ENCODE data around the gene DCDC2.

Gene DCDC2

GRCh38 chr6:24139080-24139479 is 218.8 kb downstream of the DCDC2 start:
- in situ Hi-C loops (cut with MboI; ENCODE audit: low pct_unique_long_range_greater_than_20kb, low sequenced_read_pairs, unreplicated experiment), result no loop called here
- DNase-seq (ENCODE audit: low spot score), result no peak
- TF ChIP-seq, protein P1, sequence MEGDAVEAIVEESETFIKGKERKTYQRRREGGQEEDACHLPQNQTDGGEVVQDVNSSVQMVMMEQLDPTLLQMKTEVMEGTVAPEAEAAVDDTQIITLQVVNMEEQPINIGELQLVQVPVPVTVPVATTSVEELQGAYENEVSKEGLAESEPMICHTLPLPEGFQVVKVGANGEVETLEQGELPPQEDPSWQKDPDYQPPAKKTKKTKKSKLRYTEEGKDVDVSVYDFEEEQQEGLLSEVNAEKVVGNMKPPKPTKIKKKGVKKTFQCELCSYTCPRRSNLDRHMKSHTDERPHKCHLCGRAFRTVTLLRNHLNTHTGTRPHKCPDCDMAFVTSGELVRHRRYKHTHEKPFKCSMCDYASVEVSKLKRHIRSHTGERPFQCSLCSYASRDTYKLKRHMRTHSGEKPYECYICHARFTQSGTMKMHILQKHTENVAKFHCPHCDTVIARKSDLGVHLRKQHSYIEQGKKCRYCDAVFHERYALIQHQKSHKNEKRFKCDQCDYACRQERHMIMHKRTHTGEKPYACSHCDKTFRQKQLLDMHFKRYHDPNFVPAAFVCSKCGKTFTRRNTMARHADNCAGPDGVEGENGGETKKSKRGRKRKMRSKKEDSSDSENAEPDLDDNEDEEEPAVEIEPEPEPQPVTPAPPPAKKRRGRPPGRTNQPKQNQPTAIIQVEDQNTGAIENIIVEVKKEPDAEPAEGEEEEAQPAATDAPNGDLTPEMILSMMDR (IDR thresholded peaks at IDR 0.05; ENCODE audit: extremely low read depth, insufficient read depth, missing control alignments), result no peak

DNA sequence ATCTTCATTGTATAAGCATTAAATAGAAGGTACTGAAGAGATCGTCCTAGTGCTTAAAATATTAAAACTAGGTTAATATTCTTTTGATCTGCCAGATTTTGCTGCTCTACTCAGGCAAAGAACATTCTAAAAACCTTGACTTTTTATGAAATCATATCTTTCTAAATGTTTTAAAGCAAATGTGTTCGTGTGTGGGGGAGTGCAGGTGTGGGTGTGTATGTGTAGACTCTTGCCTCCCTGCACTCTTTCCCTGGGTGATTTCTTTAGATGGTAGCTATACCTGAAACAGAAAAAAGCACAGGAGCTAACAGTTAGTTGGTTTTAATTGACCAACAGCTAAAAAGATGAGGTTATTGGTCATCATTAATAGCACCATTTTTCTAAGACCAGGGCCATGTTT is 226.1 kb downstream of the DCDC2 start:
- TF ChIP-seq, protein P1 (IDR thresholded peaks at IDR 0.05; ENCODE audit: extremely low read depth, insufficient read depth, missing control alignments), result no peak
- DNase-seq (ENCODE audit: low spot score), result no peak
- in situ Hi-C loops (cut with MboI; ENCODE audit: low pct_unique_long_range_greater_than_20kb, low sequenced_read_pairs, unreplicated experiment), result no loop called here

- TF ChIP-seq, protein P1 (IDR thresholded peaks at IDR 0.05; ENCODE audit: extremely low read depth, insufficient read depth, missing control alignments), result no peak
- in situ Hi-C loops (cut with MboI; ENCODE audit: low pct_unique_long_range_greater_than_20kb, low sequenced_read_pairs, unreplicated experiment), result no loop called here
- DNase-seq (ENCODE audit: low spot score), result no peak
Observed at GRCh38 chr6:24127316-24127715, 230.5 kb downstream of the DCDC2 start.

DNA sequence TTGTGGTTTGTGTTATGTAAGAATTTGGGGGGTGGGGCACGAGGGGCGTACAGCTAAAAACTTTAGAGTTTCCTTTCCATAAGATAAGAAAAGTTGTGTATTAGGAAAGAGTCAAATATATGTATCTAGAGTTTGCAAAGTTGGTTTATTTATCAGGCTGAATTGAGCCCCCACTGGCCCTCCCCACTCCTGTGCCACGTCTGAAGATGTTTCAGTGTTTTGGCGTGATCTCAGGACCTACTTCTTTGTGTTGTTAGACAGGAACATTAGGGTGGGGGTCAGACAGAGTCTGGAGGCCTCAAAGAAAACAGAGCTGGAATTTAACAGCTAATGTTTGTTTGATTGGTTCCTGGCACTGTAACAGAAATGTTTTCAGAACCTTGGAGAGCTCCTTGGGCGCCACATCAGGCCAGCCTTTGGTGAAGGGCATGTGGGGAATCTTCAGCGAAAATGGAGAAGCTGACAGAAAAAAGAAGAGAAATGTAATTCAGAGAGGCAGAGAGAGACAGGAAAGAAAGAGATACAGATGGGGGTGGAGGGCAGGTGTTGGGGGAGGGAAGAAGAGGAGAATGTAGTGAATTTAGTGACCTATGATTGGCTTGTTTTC is 231.2 kb downstream of the DCDC2 start:
- TF ChIP-seq, protein P1 (IDR thresholded peaks at IDR 0.05; ENCODE audit: extremely low read depth, insufficient read depth, missing control alignments), result no peak
- peak; percentile 69 for DNase-seq (ENCODE audit: low spot score)
- in situ Hi-C loops (cut with MboI; ENCODE audit: low pct_unique_long_range_greater_than_20kb, low sequenced_read_pairs, unreplicated experiment), result no loop called here

GRCh38 chr6:24125980-24126379 is 231.9 kb downstream of the DCDC2 start, which contains the start of gene NRSN1:
TSS of gene NRSN1 (plus strand) at chr6:24126215. CDS start at chr6:24134328, 8,113 bp downstream.
- DNase-seq (ENCODE audit: low spot score), result no peak
- in situ Hi-C loops (cut with MboI; ENCODE audit: low pct_unique_long_range_greater_than_20kb, low sequenced_read_pairs, unreplicated experiment), result no loop called here
- TF ChIP-seq, protein P1 (IDR thresholded peaks at IDR 0.05; ENCODE audit: extremely low read depth, insufficient read depth, missing control alignments), result no peak

- in situ Hi-C loops (cut with MboI; ENCODE audit: low pct_unique_long_range_greater_than_20kb, low sequenced_read_pairs, unreplicated experiment), result no loop called here
- TF ChIP-seq, protein P1 (IDR thresholded peaks at IDR 0.05; ENCODE audit: extremely low read depth, insufficient read depth, missing control alignments), result no peak
- no peak for DNase-seq (ENCODE audit: low spot score)
Observed at GRCh38 chr6:24122139-24122538, 235.7 kb downstream of the DCDC2 start.

Measured in GM13977 (cell line).